GM19452 (cell line): ENCODE data around the gene ATP6V0B.

ENCODE experiments used
- ATAC-seq: cut with Tn5 transposase; IDR thresholded peaks from one replicate; pipeline ENCODE4 v1.9.1; 2021; ENCODE audit not compliant: unreplicated experiment

The ATP6V0B gene

GRCh38 chr1:43945674-43946235 lies 29.0 kb upstream of the ATP6V0B start:
- no peak for ATAC-seq

GRCh38 chr1:43946236-43947060 lies 28.3 kb upstream of the ATP6V0B start, which contains the start of gene IPO13:
IPO13 (plus strand) TSS chr1:43946950; CDS start chr1:43947601, 651 bp downstream.
- ATAC-seq, result peak; percentile 87

- ATAC-seq, result peak; percentile 20
Observed at GRCh38 chr1:43947061-43947873, 27.5 kb upstream of the ATP6V0B start.

GRCh38 chr1:43947874-43948437 lies 26.8 kb upstream of the ATP6V0B start:
- no peak for ATAC-seq

- no peak for ATAC-seq
Observed at GRCh38 chr1:43949678-43950077, 25.1 kb upstream of the ATP6V0B start.

GRCh38 chr1:43951021-43951985 lies 23.5 kb upstream of the ATP6V0B start:
- ATAC-seq, result no peak

GRCh38 chr1:43952731-43953346 lies 21.9 kb upstream of the ATP6V0B start:
- ATAC-seq, result no peak

GRCh38 chr1:43953361-43953760 lies 21.4 kb upstream of the ATP6V0B start:
- ATAC-seq, result no peak

GRCh38 chr1:43954036-43954435 lies 20.7 kb upstream of the ATP6V0B start:
- ATAC-seq, result no peak

GRCh38 chr1:43956234-43956633 lies 18.5 kb upstream of the ATP6V0B start:
- ATAC-seq, result no peak

- no peak for ATAC-seq
Observed at GRCh38 chr1:43957407-43958040, 17.2 kb upstream of the ATP6V0B start.

GRCh38 chr1:43958351-43959255 lies 16.2 kb upstream of the ATP6V0B start:
- no peak for ATAC-seq

- ATAC-seq, result no peak
Observed at GRCh38 chr1:43960798-43961197, 14.0 kb upstream of the ATP6V0B start.

- ATAC-seq, result no peak
Observed at GRCh38 chr1:43961692-43962091, 13.1 kb upstream of the ATP6V0B start.

GRCh38 chr1:43962324-43962723 lies 12.4 kb upstream of the ATP6V0B start:
- no peak for ATAC-seq

- no peak for ATAC-seq
Observed at GRCh38 chr1:43963006-43963405, 11.8 kb upstream of the ATP6V0B start.

- no peak for ATAC-seq
Observed at GRCh38 chr1:43963890-43964289, 10.9 kb upstream of the ATP6V0B start.

GRCh38 chr1:43965316-43965715 lies 9.4 kb upstream of the ATP6V0B start:
- no peak for ATAC-seq
